Activated effector memory CD4-positive, alpha-beta T cell treated with anti-CD3 and anti-CD28 coated beads, Interleukin-2, amount 50 U/mL, for 16 hours (primary cell): ENCODE results near the gene TSHR.
"Not testable (repeated sequence)": the region's sequence is repeated elsewhere in the genome, so short reads cannot be mapped to it uniquely, and the experiment has no call there.

Source experiments
- DNase-seq: peaks from one replicate; pipeline ENCODE4 v3.0.0-alpha.2; 2020

TSHR gene

DNA sequence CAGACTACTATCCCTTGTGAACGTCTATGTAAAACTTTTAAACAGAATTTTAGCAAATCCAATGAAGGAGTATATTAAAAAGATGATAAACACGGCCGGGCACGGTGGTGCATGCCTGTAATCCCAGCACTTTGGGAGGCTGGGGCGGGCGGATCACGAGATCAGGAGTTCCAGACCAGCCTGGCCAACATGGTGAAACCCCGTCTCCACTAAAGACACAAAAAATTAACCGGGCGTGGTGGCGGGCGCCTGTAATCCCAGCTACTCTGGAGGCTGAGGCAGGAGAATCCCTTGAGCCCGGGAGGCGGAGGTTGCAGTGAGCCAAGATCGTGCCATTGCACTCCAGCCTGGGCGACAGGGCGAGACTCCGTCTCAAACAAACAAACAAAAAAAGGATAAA, 2.2 kb upstream of the TSHR start:
- not testable (repeated sequence) for DNase-seq

DNA sequence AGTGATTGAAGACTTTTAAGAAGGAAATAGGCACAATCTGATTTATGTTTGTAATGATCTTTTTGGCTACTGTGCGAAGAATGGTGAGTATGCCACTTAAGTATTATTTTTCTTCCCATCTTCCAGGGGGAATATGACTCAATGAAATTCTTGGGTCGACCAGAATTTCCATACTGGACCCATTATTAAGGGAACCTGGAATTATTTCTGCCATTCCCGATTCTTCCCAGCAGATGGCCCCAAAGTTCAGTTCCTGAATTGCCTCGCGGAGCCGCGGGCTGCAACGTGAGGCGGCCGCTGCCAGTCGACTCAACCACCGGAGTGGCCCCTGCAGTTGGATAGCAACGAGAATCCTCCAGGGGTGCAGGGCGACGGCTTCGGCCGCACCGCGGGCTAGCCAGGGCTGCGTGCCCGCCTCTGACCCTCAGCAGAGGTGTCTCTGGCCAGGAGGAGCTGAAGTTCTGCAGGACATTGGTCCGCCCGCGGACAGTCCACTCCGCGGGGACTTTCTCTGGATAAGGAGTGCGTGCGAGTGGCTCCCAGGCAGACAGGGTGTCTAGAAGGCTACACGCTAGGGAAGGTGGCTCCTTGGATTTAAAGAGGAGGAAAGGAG, 628 bp upstream of the TSHR start:
- peak; percentile 89 for DNase-seq

DNA sequence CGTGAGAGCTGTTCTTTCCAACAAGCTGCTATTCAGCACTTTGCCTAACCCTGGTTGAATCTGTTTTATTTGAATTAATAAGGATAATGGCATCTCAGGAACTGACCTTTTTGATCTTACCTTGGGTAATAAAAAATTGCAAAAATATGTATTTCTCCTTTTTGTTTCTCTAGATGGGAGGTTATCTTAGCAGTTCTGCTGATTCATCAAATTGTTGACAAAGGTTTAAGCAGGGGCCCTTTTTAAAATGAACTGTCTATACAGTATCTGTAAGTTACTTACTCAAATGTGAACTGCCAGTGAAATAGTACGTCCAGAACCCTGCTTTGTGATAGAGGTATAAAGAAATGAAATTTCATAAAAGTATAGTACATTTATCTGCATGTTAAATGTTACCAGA, 681 bp downstream of the TSHR start:
- no peak for DNase-seq

DNA sequence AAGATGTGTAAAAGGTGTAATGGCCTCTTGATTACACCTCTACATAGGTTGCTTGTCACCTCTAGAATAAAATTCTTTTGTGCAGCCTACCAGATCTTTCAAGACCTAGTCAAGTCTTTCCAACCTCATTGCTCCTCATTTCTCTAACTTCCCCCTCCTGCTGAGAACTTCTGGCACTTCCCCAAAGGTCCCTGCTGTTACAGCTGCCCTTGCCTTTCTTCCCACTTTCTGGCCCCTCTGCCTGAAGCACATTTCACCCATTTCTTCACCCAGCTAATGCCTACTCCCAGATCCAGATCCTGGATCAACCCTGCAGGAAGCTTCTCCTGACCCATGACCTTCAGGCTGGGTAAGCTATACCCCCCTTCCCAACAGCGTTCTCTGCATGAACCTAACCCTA, 1.5 kb downstream of the TSHR start:
- no peak for DNase-seq

DNA sequence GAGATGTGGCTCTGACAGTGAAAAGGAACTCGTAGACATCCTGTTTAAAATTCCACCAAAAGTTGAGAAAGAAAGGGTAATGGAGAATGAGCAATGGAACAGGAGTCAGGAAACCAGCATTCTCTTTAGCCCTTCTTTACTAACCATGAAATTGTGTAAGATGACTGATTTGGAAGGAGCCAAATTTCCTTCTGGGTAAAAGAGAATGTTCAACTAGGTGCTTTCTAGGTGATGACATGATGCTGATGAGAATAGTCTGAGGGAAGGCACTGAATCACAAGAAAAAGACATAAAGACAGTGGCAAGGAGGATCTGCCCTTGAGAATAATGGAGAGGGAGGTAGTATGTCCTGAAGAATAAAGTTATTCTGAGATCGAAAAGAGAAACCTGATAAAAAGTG, 2.2 kb downstream of the TSHR start:
- no peak for DNase-seq

DNA sequence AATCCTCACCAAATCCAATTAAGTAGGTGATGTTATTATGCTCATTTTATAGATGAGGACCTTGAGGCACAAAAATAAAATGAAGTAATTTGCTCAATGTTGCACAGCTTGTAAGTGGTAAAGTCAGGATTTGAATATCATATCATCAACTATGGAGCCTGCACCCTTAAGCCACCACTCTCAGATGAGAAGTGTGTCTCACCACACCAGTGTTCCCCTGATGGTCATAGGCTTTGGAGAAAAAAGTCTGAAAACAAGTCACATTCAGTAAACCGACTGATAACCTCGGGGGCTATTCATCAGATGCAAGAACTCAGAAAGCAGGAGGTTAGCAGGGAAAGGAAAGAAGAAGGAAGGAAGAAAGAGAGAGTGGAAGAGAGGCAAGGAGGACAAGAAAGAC, 2.8 kb downstream of the TSHR start:
- DNase-seq: no peak

DNA sequence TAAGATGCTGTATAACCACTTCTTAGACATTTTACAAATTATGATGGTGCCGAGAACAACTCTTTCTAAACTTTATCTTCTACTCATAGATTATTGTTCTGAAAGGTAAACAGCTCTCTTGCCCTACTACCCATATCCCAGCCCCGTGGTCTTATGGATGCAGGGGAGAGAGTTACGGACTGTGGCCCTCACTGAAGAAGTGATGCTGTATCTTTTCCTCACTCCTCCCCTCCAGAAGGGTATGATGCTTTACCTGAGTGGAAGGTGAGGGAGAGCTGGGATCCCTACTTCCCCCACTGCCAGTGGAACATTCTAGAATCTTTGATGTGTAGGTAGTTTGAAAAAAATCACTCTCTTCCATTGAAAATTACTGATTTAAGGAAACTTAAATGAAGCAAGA, 3.5 kb downstream of the TSHR start:
- DNase-seq: no peak

DNA sequence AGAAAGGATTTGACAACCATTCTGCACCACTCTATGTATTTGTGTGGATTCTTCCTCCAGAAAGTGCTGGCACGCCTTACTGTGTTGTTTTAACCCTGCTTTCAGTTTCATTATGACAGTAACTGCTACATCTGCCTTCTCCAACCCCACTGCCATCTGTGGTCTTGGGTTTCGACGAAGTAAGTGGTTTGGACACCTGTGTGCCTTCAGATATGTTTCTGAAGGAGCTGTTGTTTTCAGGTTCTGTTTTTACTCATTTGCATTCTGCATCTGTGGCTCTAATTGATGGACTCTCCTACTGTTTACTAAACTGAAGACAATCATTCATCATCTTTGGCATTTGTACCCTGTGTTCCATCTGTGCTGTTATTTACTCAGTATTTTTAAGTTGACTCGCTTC, 4.1 kb downstream of the TSHR start:
- DNase-seq: peak; percentile 81

DNA sequence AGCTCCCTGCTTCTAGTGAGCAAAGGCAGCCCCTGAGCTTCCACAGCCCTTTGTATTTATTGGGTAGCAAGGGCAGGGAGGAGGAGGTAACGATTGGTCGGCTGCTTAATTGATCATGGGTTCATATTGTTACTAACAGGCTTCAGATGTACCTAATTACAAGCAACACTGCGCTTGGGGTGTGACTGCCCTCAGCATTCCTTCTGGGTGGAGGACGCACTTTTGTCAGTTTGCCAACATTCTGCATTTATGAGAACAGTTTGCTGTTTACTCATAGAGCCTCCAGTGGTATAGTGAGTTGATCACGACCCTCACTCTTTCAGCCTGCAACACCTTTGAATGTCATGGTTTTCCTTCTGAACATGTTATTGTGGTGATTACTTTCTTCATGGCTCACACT, 9.6 kb downstream of the TSHR start:
- no peak for DNase-seq

DNA sequence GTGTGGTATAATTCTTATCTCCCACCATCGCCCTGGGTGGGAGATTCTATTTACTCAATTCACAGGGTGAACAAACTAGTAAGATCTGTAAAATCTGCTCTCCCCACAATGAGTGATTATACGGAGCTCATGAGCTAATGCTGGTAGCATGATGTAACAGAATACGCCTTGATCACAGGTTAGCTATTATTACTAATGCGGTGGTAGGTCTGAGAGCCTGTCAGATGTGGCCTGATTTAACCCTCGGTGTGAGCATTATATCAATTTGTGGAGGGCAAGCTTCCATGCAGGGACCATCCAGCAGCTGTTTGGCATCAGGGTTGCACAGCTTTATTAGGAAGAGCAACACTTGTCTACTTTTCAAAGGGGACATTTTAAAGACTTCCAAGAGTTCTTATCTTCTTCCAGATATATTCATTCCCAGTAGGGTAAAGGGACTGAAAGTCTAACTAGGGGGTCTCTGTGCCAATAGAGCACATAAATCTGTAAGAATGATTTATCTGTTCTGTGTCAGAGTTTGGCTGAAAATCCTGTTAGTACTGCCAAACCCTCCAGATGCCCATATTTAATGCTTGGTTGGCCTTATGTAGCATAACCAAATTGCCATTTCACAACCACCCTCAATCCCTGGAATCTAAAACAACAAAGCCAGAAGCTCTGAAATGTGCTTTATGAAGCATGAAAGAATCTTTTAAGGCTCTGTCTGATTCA, 18.7 kb downstream of the TSHR start:
- no peak for DNase-seq

DNA sequence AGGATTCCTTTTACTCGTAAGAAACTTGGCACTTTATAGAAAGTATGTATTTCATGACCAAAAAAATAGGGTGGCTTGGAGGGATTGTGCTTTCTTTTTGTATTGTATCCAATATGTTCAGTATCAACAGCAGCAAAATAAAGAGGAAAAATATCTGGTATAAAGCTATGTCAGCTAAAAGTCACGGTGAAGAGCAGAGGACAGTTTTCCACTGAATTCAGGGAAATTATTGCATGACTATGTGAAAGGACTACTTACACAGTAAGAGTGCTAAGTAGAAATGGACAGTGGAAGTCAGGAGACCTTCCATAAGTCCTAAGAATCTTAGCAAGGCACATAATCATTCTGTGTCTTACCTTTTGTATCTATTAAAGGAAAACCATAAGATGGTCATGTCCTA, 19.3 kb downstream of the TSHR start:
- no peak for DNase-seq

DNA sequence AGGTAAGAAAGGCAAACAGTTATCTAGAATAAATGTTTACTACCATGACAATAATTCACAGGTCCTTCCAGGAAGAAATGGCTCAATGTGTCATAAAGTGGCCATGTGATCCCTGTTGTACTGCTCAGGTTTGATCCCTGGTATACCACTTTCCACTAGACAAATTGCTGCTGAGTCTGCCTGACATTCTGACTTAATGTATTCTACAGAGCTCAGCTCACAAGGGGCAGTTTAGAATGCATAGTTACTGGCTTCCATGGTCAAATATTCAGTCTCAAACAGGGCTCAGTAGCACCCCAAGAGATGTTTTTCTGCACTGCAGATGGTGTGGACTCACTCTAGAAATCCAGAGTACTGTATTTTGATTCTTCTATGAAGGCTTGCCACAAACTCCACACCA, 21.8 kb downstream of the TSHR start:
- DNase-seq: no peak

DNA sequence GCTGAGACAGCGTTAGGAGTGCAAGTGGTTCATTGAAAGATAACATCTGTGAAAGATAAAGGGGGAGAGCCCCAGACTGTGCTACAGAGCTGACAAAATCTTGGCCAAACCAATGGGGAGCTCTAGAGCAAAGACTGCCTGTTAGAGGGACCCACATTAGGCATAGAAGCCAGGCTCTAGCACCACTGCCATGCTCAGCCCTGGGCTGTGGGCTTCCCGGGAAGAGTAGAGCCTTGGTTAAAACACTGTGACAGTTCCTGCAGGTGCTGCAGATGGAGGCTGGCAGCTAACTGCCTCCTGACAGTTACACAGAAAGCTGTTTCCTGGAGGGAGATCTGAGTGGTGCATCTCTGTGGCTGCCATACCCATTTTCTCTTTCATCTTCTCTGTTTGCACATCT, 23.0 kb downstream of the TSHR start:
- DNase-seq: peak; percentile 70

DNA sequence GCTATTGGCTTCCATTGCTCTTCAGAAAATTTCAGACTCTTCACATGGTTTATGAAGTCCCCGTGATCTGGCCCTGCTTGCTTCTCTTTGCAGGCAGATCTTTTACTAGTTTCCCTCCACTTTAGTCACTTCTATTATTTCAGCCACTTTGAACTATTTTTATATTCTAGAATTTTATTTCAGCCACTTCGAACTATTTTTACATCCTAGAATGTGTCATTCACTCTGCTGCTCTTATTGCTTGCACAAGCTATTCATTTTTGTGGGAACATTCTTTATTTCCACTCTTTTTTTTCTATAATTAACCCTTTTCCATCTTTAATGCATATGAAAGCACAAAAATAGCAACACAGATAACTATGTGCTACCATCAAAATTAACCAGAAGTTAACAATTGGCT, 24.5 kb downstream of the TSHR start:
- no peak for DNase-seq

DNA sequence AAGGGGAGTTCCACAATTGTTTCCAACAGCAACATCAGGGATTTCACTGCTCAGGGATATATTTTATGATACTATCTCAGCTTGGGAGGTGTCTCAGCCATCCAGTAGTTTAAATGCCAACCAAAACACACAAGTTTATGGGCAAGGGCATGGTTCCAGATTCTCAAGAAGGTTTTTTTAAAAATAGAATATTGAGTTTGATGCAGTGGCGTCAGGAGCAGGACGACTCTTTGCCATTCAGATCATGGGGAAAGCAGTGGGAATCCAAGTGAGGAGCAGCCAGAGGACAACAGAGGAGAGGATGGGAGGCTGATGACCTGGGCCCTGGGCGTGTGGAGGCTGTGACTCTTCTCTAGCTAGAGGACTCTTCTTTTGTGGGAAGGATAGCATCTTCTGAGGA, 25.7 kb downstream of the TSHR start:
- DNase-seq: no peak

DNA sequence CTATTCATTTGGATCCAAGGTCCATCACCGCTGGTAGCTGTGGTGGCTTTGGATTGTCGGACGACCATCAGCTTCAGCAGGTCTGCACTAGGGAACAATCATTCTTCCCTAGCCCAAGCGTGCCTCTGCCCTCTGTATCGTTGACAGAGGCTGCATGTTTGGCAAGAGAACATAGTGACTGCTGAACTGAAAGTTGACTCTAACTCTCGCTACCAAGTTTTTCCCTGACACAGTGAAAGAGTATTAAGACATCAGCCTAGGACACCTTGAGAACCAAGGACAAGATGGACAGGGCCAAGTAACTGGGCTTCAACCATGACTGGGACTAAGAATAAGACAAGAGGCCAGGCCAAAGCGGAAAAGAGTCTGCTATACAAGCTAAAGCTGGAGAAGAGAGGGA, 26.3 kb downstream of the TSHR start:
- no peak for DNase-seq

DNA sequence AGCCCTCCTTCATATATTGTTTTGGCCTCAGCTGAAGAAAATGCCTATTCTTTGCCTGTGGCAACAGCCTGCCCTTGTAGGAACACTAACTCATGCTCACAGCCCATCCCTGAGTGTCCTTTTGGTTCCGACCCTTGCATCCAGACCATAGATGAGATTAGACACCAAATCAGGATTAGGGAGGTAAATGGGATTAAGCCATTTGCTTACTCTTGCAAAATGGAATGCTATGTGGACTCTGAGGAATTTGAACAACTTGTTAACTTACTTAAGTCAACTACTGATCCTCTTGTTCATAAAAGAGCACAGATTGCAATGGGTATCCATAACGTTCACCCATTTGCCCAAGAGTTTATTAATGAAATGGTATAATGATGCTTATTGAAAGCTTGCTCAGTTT, 27.3 kb downstream of the TSHR start:
- DNase-seq: no peak

DNA sequence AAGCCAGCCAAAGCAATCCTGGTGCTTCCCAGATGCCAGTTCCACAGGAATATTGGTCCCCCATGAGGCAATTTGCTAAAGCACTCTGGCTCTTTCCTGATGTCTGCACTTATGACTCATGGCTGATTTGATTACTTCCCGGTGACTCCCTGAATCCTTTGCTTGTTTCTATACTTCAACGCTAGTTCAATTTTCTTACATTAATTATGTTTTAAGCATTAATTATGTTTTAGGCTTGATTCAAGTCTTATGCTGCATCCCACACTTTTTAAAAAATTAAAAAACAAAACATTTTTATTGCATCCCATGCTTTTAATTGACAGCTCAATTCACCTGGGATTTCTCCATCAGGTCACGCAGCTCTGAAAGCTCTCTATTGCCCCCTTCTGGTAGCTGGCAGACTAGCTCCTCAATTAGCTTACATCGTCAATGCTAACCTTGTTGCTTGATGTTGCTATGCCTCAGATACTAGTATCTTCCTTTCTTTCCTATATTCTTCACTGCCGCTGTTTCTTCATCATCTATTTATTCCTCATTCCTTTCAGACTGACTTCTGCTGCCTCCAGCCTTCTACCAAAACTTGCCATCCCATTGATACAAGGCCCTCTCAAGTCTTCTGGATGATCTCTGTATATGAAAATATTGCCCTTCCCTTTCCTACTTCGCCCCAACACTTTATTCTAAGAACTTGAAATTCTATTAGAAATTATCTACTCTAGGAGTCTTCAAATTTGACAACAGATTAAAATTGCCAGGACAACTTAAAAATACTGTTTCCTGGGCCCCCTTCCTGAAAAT, 32.0 kb downstream of the TSHR start:
- peak; percentile 81 for DNase-seq

DNA sequence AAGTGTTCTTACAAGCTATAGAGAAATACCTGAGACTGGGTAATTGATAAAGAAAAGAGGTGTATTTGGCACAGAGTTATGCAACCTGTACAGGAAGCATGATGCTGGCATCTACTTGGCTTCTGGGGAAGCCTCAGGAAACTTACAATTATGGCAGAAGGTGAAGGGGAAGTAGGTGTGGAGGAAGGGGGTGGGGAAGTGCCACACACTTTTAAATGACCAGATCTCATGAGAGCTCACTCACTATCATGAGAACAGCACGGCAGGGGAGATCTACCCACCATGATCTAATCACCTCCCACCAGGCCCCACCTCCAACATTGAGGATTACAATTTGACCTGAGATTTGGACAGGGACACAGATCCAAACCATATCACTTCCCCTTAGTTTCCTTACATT, 32.8 kb downstream of the TSHR start:
- no peak for DNase-seq

DNA sequence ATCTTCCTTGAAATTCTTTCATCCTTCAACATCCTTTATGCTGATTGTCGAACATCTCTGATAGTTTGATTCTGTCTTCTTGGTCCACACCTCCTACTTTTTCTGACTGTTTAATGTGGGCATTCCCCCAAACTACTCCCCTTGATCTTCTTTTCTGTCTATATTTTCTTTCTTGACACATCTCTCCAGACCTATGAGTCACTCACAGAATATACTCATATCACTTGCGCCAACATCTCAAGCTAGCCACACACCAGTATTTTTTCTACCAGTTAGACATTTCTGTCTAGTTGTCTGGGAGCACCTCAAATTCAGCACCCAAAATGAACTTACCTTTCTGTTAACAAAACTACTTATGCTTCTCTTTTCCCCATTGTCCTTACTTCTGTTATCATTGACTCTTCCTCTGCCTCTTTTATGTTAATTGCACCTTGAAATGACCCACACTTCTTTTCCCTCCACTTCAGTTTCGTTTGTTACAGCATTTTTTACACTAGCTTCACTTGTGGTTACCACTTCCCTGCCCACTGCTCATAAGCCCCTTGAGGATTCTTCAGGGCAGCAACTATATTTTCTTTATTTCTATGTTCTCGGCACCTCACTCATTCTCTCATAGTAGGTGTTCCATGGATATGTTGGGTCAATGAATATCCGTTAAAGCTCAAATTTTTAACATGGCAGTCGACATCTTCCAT, 33.5 kb downstream of the TSHR start:
- DNase-seq: no peak

DNA sequence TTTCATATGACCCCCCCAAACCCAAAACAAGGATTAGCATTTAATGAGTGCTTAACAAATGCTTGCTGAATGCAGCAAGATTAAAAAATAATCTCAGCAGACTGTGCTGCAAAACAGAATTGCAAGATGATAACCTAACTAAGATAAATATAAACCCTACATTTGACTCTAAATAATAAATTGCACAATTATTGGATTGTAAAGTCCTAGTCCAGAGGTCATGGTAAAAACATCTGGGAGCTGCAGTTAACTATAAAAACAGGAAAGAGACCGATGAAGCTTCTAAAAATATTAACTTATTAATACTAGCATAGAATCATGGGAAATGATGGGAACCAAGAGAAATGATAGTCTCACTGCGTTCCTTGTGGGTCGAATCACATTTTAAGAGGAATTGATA, 37.2 kb downstream of the TSHR start:
- DNase-seq: no peak

DNA sequence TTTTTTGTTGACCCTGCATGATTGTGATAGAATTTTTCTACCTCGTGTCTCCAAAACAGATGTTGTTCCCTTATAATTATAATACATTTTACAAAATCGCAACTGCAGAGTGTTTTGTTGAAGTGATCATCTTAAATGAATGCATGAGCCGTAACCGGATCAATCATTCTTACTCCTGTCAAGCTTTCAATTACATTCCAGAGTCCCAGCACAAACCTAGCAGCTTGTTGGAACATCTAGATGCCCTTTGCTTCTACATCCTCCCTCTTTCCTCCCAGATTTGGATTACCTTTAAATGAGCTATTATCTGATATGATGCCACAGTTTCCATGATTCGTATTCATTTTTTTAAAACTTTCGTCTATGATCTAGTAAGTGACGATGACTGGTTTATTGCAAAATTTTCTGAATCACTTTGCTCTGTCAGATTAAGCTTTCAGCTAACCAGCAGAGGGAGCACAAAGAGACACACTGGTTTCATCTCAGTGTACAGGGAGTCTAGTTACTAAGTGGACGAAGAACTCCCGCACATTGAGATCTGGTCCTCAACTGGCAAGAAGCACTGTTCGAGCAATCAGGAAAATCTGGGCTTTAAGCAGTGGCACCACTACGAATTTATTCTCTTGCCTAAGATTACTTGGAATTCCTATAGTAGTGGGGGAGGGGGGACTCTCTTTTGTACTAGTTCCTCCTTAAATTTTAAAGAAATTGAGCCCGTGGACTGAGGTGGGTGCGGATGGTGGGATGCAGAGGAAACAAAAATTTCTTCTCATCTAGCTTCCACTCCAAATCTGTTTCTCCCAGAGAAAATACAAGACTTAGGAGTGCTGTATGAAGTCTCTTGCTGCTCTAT, 40.9 kb downstream of the TSHR start:
- no peak for DNase-seq

DNA sequence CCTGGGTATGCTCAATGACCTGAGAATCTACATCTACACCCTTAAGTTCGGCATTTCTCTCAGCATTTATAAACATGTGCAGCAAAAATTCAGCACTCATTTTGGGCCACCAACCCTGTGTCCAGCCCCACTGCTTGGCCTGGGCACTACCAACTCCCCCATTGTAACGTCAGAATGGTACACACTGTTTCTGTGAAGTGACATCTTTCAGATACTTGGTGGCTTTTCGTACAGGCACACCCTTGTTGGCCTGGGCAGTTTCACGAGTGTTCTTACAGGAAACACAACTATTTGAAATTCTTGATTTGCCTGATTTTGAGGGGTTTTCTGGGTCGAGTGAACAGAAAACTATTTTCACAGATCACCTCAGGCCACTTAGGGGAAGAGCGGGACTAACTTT, 46.0 kb downstream of the TSHR start:
- no peak for DNase-seq
